Esophagus squamous epithelium (tissue), 5 donors: Measurements from ENCODE around the gene CPT1A. TPM values are rescaled to one million over a fixed set of nuclear protein-coding genes. Genes with fewer than 3 reads are reported as not detected.

Source experiments
- DNase-seq: peaks from one replicate; lab custom pipeline; 2025; lab: John Stamatoyannopoulos, UW
- H3K27ac ChIP-seq, 4 donors: fragments of 200-600 bp; sonication (generic); one replicate each; pipeline ENCODE4 v1.5.1; 2016 to 2019; ENCODE audit warnings: mild to moderate bottlenecking in 1 of 4
- H3K27me3 ChIP-seq, 4 donors: fragments of 200-600 bp; sonication (generic); 1 replicate in 3 of 4; 2 replicates in 1 of 4; pipeline versions ENCODE4 v1.5.1 to v1.6.0; 2017 to 2021; ENCODE audit warnings: antibody characterized with exemption in 1 of 4
- H3K36me3 ChIP-seq, 3 donors: fragments of 200-600 bp; sonication (generic); one replicate each; pipeline ENCODE4 v1.5.1; 2016 to 2019
- H3K4me1 ChIP-seq, 3 donors: fragments of 200-600 bp; sonication (generic); one replicate each; pipeline ENCODE4 v1.5.1; 2017 to 2019
- H3K4me3 ChIP-seq, 4 donors: fragments of 200-600 bp; sonication (generic); 1 replicate in 3 of 4; 2 replicates in 1 of 4; pipeline ENCODE4 v1.5.1; 2016 to 2019; ENCODE audit warnings: mild to moderate bottlenecking in 2 of 4, moderate library complexity in 1 of 4
- H3K9me3 ChIP-seq, 3 donors: fragments of 200-600 bp; sonication (generic); one replicate each; pipeline ENCODE4 v1.5.1; 2016 to 2019
- CTCF ChIP-seq, 6 experiments: fragments of 450-650 bp in 4 of 6; fragments of 200-600 bp in 2 of 6; sonication (generic) in 2 of 6; IDR thresholded peaks; one replicate each; pipeline ENCODE4 v1.5.1; 2016 to 2019; ENCODE audit warnings: antibody characterized with exemption in 6 of 6, mild to moderate bottlenecking in 4 of 6, moderate library complexity in 4 of 6
- POLR2A ChIP-seq, 4 donors: fragments of 450-650 bp; IDR thresholded peaks; one replicate each; pipeline ENCODE4 v1.6.1; 2017; ENCODE audit warnings: antibody characterized with exemption in 4 of 4, mild to moderate bottlenecking in 4 of 4, moderate library complexity in 3 of 4
- WGBS, 2 donors: methylation state at CpG; one replicate each; pipeline ENCODE4 v1.1.5; 2018; 5-methylcytosine and 5-hydroxymethylcytosine counted together
- intact Hi-C: fragments of 100-400 bp; cut with DNase I; formaldehyde crosslinking; loops from one replicate; pipeline ENCODE4 v1.15.0; 2022
- total RNA-seq, 4 donors: library from RNA; depleted of rRNA; stranded (reverse); fragments of >200 nt; gene quantifications; one replicate each; pipeline ENCODE4 v1.1.0, GENCODE V29; 2016
- donor health status: DM: yes; HTN: yes; CAD: no.

The CPT1A gene
- total RNA-seq, 4 donors from 2014 or later: 14.7 to 56.1 (median 27.6) TPM

DNA sequence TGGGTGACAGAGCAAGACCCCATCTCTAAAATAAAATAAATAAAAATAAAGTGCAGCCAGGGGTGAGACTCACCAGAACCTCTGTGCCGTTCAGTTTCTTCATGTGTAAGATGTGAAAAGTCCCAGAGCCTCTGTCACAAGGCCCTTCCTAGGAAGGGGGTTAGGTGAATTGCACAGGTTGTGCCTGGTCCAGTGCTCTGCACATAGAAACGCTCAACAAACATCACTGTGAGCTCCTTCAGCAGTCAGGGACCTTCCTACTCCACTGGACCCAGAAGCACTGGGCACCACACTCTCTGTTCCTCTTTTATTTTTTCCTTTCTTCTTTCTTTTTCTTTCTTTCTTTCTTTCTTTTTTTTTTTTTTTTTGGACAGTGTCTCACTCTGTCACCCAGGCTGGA, 39.6 kb upstream of the CPT1A start:
- no peak for DNase-seq
- intact Hi-C loops: no loop called here
- Histone ChIP-seq H3K4me3 (no peak overlapping the region), H3K27me3 (no peaks in the 10 kb centered on the region), H3K27ac (no peak overlapping the region), H3K4me1 (no peaks in the 10 kb centered on the region), H3K9me3 (no peaks in the 10 kb centered on the region), H3K36me3 (no peaks in the 10 kb centered on the region)
- TF ChIP-seq CTCF (IDR thresholded peaks at IDR 0.05) (no peak), POLR2A (IDR thresholded peaks at IDR 0.05) (no peak)
- 94 to 100% methylated on average over 2 of the region's 2 CpGs for WGBS, 2 donors

GRCh38 chr11:68880851-68881250, 39.1 kb upstream of the CPT1A start:
- H3K4me1 ChIP-seq: no peaks in the 10 kb centered on the region
- no peak for DNase-seq
- no peak overlapping the region for H3K27ac ChIP-seq
- no peak overlapping the region for H3K4me3 ChIP-seq
- 89 to 98% methylated on average over 5 of the region's 5 CpGs for WGBS, 2 donors
- no peaks in the 10 kb centered on the region for H3K36me3 ChIP-seq
- no peaks in the 10 kb centered on the region for H3K27me3 ChIP-seq
- no peaks in the 10 kb centered on the region for H3K9me3 ChIP-seq
- intact Hi-C loops: no loop called here
- TF ChIP-seq POLR2A (IDR thresholded peaks at IDR 0.05): no peak
- TF ChIP-seq CTCF (IDR thresholded peaks at IDR 0.05): no peak

DNA sequence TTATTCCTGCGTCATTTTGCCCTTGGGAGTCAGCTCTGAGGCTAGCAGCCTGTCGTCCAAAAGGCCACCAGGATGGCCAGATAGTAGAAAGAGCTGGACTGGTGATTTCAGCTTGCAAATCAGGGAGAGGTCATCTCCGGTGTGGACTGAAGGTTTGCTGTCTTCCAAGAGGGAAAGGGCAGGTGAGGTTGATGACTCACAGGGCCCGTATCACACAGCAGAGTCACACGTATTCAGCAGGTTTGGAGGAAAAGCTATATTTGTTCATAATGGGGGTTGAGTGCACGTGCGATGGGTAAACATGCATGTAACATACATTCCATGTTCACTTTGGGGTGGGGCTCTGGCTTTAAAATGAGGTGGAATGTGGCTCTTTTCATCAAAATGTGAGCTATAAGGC, 36.3 kb upstream of the CPT1A start:
- no peak for DNase-seq
- TF ChIP-seq CTCF (IDR thresholded peaks at IDR 0.05) (no peak), POLR2A (IDR thresholded peaks at IDR 0.05) (no peak)
- no peaks in the 10 kb centered on the region for H3K36me3 ChIP-seq
- intact Hi-C loops: no loop called here
- H3K27ac ChIP-seq: no peak overlapping the region
- H3K9me3 ChIP-seq: no peaks in the 10 kb centered on the region
- no peaks in the 10 kb centered on the region for H3K27me3 ChIP-seq
- no peaks in the 10 kb centered on the region for H3K4me1 ChIP-seq
- no peak overlapping the region for H3K4me3 ChIP-seq
- 57 to 58% methylated on average over 4 to 6 of the region's 7 CpGs for WGBS, 2 donors

- H3K27me3 ChIP-seq: no peaks in the 10 kb centered on the region
- H3K27ac ChIP-seq: no peak overlapping the region
- peaks cover 0 to 13% (median 0%) of the 10 kb centered on the region in 3 donors for H3K4me1 ChIP-seq
- 49 to 60% methylated on average over 12 of the region's 12 CpGs for WGBS, 2 donors
- H3K4me3 ChIP-seq: no peak overlapping the region
- H3K9me3 ChIP-seq: no peaks in the 10 kb centered on the region
- no peaks in the 10 kb centered on the region for H3K36me3 ChIP-seq
- no peak for TF ChIP-seq POLR2A (IDR thresholded peaks at IDR 0.05)
- TF ChIP-seq CTCF (IDR thresholded peaks at IDR 0.05): no peak
- intact Hi-C loops: no loop called here
- no peak for DNase-seq
Observed at GRCh38 chr11:68872216-68873003, 30.7 kb upstream of the CPT1A start.

DNA sequence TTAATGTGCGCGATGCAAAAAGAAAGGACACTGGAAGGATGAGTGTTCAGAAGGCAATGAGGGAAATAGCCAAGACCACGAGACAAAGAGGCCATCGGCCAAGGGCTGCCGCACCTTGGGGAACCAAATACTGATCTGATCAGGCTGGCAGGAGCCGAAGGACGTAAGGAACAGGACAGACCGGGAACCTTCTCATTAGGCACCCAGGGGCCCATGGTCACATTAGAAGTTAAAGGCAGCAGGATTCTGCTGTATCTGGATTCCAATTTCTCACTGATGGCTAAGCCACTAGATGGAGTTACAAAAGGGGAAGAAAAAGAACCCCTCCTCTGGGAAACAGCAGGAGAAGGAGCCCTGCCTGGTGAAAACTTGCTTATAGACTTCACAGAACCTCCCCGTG, 28.8 kb upstream of the CPT1A start:
- Histone ChIP-seq H3K36me3 (no peaks in the 10 kb centered on the region), H3K9me3 (no peaks in the 10 kb centered on the region), H3K4me1 (peaks cover 0 to 13% (median 0%) of the 10 kb centered on the region in 3 donors), H3K4me3 (peak overlapping the region; percentile 10 to 62 (median 42)), H3K27me3 (no peaks in the 10 kb centered on the region), H3K27ac (peak overlapping the region in 1 of 4 donors; percentile 50)
- TF ChIP-seq POLR2A (IDR thresholded peaks at IDR 0.05): no peak
- no peak for TF ChIP-seq CTCF (IDR thresholded peaks at IDR 0.05)
- intact Hi-C loops: no loop called here
- DNase-seq: no peak
- 44 to 60% methylated on average over 9 of the region's 9 CpGs for WGBS, 2 donors
